NCI-H345 treated with DMSO at 0.1 percent for 48 hours (cell line): Measurements from ENCODE around the gene HCN3.

ENCODE experiments used
- DNase-seq: peaks from one replicate; lab custom pipeline; 2025; ENCODE audit not compliant: unreplicated experiment; lab: John Stamatoyannopoulos, UW

Gene HCN3

GRCh38 chr1:155254228-155254713, 23.0 kb upstream of the HCN3 start:
- no peak for DNase-seq

- DNase-seq = no peak
Observed at GRCh38 chr1:155254714-155255242, 22.5 kb upstream of the HCN3 start.

DNA sequence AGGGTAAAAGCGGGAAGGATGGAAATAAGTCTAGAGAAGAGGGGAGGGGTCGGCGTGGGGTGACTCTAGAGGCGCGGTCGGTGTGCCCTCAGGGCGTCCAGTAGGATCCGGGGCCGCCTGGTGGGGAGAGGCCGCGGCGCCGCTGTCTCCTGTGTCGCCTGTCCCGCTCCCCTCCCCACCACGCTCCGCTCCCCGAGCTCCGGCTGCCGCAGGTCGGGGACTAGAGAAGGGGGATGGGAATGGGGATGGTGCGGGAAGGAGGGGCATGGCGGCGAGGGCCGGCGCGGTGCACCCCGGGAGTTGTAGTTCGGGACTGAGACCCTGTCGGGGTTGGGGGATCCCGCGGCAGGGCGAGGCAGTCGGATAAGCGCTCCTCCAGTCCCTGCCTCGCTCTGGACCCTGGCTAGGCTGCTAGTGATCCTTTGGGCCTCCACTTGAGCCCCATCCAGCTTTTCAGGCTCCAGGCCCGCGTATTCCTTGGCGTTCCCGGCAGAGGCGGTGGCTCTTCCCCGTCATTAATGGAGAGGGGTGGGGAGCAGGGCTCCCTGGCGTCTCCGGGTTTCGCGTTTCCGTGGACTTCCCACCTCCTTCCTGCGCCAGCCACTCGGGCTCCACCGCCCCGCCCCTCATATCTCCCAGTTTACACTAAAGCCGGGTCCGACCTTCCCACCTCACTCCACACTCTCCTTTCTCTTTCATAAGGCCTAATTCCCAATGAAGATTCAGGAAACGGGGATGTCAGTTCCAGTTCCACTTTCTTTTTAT, 21.8 kb upstream of the HCN3 start, which contains the start of gene ENTREP3:
TSS of gene ENTREP3 (minus strand) at position 241 of the 765 bp plus-strand sequence. CDS start 606 bp downstream, outside the sequence.
- DNase-seq = peak; percentile 93

DNA sequence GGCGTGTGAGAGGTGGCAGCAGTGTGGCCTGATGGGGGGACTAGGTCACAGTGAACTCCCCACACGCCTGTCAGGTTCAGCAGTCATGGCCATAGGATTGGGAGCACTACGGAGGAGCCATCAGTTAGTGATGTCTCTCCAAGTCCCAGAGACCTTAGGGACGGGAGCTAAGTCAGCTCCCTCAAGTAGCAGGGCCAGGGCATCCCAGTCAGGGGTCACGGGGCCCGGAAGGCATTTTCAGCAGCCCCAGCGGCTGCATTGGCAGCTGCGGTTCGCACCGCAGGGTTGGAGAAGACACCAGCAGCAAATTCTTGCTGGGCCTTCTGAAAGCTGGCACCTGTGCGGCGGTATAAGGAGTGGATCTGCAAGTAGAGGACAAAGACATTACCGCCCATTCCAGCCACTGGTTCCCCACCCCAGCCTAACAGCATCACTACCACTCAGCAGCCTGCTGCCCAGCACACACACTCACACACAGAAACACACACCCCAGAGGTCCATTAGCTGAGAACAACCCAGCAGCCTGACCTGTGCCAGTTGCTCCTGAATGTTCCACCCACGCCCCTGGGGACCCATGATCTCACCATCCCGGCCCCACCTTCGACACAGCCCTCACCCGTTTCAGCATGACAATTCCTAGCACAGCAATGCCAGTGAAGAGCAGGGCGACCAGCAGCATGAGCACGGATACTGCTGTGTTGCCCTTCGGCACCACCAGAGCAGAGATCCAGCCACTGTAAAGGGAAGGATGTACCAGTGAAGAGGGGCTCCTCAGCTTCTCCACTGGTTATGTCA, 21.0 kb upstream of the HCN3 start:
- no peak for DNase-seq

DNA sequence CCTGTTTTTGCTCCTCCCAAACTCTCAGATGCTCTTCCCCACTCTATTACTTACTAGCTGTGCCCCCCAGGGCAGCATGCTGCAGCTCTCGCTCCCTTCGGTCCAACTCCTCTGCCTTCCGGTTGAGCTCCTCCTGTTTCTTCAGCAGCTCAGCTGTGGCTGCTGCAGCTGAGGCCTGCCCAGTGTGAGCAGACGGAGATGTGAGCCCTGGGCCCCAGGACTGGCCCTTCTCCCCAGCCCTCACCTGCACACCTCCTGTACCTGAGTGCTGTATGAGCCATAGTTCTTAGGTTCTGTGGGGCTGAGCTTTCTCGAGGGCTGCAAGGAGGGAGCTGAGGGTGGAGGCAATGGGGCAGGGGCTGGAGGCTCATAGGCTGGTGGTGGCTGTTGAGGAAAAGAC, 17.0 kb upstream of the HCN3 start:
- DNase-seq = no peak

DNA sequence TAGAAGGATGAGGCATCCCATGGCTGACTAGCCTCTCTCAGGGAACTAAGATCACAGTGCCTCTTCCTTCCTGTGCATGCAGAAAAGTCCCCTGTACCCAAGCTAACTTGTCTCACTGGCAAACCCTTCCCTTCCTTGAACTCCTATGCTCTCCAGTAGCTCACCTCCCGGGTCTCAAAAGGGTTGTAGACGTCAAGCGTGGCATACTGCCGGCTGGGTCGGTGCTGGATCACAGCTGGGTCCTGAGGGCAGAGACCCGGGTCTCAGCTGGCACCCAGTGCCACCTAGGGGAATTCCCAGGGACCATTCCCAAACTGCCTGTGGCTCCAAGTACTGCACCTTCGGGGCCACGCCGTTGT, 15.8 kb upstream of the HCN3 start:
- DNase-seq = no peak

DNA sequence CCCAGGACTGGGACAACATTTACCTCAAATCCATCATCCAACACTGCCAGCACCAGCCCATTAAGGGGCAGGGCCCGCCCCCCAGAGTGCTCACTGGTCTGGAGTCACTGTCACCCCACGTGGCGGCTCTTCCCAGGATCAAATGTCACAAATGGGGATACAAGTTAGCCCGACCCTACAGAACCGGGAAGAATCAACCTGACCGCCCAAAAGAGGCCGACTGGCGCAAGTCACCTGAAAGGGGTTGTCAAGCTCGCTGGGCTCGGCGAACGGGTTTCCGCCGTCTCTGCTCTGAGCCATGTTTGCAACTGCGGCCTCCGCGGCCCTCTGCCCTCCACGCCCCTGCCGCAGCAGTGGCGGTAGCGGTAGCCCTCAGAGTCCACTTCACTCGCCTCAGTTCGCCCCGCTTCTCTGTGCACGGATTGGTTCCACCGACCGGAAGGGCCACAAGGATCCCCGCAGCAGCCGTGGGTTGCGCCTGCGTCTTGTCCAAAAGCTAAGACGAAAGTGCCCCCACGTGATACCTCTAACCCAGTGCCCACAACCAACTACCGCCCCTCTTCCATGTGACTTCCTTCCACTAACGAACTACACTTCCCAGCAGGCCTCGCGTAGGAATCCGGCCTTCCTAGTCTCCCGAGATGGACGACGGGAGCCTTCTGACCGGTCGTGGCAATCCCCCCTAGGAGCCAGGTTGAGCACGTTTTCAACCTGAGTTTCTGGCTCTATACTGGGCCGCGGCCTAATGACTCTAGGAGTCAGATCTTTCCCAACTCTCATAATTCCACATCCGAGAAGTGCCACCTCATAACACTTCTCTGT, 15.2 kb upstream of the HCN3 start, which contains the start of gene SCAMP3:
TSS of gene SCAMP3 (minus strand) at position 509 of the 822 bp plus-strand sequence. CDS start at position 300, 209 bp downstream.
- DNase-seq = peak; percentile 100

DNA sequence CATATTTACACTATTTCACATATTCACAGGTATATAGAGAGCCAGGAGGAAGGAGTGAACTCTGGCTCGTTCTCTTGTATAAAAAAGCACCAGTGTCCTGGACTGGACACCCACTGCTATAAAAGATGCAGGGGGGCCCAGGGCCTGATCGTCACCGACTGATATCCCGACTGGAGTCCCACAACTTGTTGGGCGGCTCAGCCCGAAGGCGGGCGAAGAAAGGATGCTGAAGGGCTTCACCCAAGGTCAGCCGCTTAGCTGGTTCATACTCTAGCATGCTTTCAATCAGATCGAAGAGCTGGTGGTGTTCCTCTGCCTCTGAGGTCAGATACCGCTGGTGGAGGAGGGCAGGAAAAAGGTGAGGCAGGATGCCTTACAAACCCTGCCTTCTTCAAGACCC, 14.2 kb upstream of the HCN3 start:
- no peak for DNase-seq

DNA sequence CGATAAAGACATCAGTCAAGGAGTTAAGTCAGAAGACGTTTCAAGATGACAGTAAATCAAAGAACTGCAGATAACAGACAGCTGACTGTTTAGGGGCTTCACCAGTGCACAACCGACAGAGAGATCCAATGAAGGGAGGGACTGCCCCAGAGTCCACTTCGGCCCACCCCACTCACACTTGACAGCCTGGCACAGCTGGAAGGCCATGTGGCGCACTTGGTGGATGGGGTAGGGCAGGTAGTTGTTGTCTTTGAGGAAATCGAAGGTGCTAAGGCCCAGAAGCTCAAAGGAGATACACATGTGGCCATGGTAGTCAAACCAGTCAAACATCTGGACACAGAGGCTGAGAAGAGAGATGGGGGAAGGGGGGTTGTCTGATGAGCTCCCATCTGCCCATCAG, 10.7 kb upstream of the HCN3 start:
- DNase-seq = no peak

- DNase-seq = no peak
Observed at GRCh38 chr1:155267373-155267772, 9.9 kb upstream of the HCN3 start.

GRCh38 chr1:155268630-155269029, 8.6 kb upstream of the HCN3 start:
- DNase-seq = no peak

GRCh38 chr1:155269381-155269780, 7.9 kb upstream of the HCN3 start:
- DNase-seq = no peak

GRCh38 chr1:155272466-155273342, 4.6 kb upstream of the HCN3 start:
- DNase-seq = peak; percentile 81

- DNase-seq = peak; percentile 99
Observed at GRCh38 chr1:155273343-155274245, 3.7 kb upstream of the HCN3 start, which contains the start of gene CLK2. CLK2 (minus strand) TSS chr1:155273504; CDS start chr1:155270977, 2,527 bp downstream.

DNA sequence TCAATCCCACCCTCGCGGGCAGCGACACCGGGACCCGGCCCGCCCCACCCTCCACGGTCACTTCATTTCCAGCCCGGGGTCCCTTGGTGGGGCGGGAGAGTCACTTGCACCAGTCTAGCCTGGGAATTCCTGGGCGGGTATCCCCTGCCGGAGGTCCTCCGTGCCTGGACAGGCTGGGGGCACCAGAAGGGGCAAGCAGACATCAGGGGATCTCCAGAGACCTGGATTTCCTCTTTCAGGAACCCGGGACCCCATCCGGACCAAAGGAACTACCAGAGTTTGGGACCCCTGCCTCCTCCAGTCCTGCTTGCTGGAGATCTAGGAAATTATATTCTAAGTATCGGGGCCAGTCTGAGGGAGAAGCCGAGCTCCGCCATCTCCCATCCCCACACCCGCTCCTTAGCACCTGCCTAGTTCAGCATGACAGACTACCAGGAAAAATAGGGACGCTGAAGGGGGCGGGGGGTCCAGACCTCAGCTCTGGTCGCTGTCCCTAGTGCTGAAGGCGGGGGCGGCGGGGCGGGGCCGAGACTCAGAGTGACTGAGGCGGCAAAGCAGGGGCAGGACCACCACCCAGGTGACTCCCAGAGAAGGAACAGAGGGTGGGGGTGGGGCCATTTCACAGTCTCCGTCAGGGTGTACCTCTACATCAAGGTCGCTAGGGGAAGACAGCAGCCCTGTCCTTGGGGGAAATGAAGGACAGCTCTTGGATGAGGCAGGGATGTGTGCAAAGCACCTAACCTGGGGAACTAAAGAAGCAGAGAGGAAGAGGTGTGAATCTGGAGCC, 832 bp downstream of the HCN3 start:
- DNase-seq = peak; percentile 80

- no peak for DNase-seq
Observed at GRCh38 chr1:155278689-155279160, 1.5 kb downstream of the HCN3 start.

GRCh38 chr1:155279268-155279667, 2.0 kb downstream of the HCN3 start:
- no peak for DNase-seq
